Activated CD4-positive, alpha-beta T cell treated with anti-CD3 and anti-CD28 coated beads, Interleukin-2, Interleukin-4, amounts not matched to agents 100 ng/mL and 50 ng/mL, durations not matched to agents 16 hours and 8 hours (primary cell): Measurements from ENCODE around the gene KDM4B.
A peak's percentile ranks its signal among the peaks of the same experiment; 100 is the strongest.
"Not testable (repeated sequence)": the region's sequence is repeated elsewhere in the genome, so short reads cannot be mapped to it uniquely, and the experiment has no call there.

Experiments
- DNase-seq: peaks from one replicate; pipeline ENCODE4 v3.0.0-alpha.2; 2020; ENCODE audit warnings: low spot score

KDM4B gene

DNA sequence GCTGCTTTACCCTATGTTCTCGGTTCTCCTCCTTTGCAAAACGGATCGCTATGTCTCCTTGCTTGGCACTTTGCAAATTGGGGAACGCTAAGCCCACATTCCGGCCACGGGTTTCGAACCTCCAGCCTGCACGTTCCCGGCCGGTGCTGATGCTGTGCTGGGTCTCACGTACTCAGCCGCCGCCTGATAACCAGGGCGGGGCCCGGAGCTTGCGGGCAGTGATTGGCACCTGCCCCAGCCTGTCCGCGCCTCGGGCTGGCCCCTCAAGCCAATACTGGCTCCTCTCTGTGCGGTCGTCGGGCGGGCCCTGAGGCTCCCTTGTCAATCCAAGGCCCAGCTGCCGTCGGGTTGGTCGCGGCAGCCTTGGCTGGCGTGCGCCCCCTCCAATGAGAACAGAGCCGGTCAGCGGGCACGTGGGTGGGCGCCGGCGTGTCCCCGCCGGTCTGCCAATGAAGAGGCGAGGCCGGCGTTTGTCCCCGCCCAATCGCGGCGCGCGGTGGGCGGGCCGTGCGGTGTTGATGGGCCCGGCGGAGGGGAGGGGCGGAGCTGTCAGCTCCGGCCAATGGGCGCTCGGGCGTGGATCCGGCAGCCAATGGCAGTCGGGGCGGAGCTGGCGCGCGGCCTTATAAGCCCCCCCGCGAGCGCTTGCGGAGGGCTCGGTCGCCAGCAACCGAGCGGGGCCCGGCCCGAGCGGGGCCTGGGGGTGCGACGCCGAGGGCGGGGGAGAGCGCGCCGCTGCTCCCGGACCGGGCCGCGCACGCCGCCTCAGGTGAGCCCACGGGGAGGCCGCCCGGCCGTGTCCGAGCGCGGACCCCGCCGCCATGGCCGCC is at the start of gene KDM4B:
KDM4B (plus strand) TSS at position 652 of the 830 bp plus-strand sequence. CDS start 63,778 bp downstream, outside the sequence.
- DNase-seq = peak; percentile 99

DNA sequence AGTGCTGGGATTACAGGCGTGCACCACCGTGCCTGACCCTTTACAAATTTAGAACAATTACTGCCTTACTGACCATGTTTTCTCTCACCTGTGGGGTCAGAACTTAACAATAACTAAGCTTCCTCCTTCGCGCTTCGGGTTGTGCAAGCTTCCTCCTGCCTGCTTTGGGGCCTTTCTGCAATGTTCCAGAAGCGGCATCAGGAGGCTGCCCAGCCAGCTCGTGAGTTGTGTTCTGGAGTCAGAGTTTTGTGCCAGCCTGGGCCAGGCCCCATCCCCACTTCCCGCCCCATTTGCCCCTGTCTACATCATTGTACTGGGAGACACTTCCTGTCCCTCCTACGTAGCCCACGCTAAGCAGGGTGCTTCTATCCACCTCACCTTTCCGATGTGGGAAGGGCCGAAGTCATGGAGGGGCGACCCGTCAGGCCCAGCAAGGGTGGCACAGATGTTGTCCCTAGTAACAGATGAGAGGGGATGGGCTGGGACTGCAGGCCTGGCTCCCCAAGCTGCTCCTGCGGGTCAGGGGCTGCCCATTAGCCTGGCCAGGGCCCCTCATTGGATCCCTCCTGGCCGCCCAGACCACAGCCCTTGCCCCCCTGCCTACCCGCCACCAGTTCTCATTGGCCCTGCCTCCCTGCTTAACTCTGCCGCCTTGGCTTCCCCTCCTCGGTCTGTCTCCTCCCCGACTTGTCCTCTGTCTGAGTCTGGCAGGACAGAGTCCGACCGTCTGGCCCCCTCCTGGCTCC is 46.2 kb upstream of the KDM4B start:
- no peak for DNase-seq

DNA sequence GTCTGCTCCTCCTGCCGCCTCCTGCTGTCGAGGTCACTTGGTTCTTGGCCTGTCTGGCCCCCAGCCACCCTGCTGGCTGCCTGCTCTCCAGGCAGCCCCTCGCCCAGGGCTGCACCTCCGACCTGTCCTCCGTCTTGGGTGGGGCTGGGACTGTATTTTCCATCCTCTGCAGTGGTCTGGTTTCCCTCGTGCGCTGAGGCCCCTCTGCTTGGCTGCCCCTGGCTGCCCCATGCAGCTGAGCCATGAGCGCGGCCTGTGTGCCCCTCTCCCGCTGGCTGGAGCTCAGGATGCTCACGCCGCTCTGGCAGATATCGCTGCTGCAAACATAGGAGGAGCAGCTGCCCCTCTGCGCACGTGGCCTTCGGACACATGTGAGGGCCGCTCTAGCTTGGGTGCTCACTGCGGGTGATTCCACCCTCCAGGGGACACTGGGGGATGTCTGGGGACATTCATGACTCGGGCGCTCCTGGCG is 45.6 kb upstream of the KDM4B start:
- no peak for DNase-seq

DNA sequence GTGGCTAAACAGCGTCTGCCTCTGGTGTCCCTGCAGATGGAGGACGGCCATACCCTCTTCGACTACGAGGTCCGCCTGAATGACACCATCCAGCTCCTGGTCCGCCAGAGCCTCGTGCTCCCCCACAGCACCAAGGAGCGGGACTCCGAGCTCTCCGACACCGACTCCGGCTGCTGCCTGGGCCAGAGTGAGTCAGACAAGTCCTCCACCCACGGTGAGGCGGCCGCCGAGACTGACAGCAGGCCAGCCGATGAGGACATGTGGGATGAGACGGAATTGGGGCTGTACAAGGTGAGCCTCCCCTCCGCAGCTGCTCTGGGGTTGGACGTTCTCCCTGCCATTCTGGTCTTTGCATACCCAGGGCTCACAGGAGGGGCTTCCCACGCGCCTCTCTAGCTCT is 39.7 kb upstream of the KDM4B start:
- no peak for DNase-seq

DNA sequence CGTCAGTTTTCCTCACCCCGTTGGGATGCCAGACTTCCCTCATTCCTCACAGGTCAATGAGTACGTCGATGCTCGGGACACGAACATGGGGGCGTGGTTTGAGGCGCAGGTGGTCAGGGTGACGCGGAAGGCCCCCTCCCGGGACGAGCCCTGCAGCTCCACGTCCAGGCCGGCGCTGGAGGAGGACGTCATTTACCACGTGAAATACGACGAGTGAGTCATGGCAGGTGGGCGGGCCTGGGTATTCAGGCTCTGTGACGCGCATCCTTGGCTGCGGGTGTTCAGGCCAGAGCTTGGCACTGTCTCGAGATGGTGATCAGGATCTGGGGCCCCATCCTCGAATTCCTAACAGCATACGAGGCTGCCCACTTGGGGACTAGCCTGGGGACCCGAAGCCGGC is 38.2 kb upstream of the KDM4B start:
- DNase-seq = no peak

DNA sequence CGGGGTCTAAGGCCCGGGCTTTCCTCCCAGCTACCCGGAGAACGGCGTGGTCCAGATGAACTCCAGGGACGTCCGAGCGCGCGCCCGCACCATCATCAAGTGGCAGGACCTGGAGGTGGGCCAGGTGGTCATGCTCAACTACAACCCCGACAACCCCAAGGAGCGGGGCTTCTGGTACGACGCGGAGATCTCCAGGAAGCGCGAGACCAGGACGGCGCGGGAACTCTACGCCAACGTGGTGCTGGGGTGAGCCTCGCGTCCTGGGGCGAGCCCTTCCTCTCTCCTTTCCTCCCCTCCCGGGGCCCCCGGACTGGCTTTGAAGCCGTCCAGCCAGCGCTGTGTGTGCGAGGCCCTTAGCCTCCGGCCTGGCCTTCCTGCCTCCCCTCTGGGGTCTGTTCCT is 36.2 kb upstream of the KDM4B start:
- DNase-seq = no peak

DNA sequence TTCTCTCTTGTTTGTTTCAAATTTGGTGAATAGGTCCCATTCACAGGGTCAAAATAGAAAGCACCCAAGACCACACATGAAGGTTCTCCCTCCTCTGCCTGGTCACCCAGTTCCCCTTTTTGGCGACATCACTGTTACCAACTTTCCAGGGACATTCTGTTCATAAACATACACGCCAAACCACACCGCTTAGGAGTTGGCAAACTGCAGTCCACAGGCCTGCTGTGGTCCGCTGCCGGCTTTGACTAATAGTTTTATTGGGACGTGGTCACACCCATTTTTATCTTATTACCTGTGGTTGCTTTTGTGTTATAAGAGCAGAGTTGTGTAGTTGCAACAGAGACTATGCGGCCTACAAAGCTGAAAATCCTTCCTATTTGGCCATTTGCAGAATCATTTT is 35.4 kb upstream of the KDM4B start:
- DNase-seq = no peak

DNA sequence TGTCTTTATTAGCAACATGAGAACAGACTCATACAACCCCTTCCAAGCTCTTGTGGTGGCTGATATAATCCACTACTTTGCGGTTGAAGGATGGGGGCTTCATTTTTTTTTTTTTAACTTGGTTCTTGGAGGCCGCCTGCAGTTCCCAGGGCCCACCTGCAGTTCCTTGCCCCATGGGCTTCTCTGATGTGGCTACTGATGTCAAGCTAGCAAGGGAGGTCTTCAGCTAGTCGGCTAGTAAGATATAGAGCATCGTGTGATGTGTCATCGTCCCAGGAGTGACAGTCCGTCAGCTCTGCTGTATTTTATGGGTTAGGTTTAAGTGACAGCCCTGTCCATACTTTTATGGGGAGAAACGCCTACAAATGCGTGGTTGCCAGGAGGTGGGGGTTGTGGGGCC is 33.5 kb upstream of the KDM4B start:
- DNase-seq = no peak

DNA sequence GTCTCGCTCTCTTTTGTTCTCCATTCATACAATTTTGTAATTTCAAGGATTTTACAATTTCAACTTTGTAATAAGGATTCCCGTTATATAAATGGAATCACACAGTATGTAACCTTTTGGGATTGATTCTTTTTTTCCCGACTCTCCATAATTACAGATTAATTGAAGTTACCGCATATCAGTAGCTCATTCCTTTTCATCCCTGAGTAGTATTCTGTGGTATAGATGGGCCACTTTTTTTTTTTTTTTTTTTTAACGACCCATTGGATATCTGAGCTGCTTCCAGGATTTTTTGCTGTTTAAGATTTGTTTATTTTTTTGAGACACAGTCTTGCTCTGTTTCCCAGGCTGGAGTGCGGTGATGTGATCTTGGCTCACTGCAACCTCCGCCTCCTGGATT is 31.9 kb upstream of the KDM4B start:
- no peak for DNase-seq

DNA sequence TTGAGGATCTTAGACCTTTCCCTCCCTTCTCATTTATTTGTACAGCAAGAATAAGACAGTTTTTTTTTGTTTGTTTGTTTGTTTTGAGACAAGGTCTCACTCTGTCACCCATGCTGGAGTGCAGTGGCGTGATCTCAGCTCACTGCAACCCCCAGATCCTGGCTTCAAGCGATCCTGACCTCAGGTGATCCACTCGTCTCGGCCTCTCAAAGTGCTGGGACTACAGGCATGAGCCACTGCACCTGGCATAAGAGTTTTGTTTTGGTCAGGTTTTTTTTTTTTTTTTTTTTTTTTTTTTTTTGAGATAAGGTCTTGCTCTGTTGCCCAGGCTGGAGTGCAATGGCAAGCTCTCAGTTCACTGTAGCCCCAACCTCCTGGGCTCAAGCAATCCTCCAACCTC is 30.5 kb upstream of the KDM4B start:
- DNase-seq = not testable (repeated sequence)

DNA sequence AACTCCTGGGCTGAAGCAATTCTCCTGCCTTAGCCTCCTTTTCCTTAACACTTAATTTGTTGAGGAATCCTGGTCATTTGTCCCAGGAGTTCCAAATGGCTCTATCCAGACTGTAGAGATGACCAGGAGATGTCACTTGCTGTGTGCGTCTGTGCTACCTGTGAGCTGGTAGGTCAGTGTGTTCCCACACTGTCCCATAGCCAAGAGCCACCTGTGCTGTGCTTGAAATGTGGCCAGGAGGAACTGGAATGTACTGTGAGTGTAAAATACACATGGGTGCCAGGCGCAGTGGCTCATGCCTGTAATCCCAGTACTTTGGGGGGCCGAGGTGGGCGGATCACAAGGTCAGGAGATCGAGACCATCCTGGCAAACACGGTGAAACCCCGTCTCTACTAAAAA is 29.4 kb upstream of the KDM4B start:
- no peak for DNase-seq

DNA sequence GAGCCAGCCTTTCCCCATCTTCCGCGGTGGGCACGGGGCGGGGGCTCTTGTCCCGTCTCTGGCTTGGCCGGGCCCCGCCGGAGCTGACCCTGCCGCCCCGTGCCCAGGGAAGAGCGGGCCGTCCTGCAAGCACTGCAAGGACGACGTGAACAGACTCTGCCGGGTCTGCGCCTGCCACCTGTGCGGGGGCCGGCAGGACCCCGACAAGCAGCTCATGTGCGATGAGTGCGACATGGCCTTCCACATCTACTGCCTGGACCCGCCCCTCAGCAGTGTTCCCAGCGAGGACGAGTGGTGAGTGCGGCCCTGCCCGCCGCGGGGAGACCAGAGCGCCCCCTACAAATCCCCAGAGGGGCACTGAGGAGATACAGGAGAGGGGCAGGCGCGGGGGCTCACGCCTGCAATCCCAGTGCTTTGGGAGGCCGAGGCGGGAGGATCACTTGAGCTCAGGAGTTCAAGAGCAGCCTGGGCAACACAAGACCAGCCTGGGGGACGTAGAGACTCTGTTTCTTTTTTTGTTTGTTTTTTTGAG is 27.2 kb upstream of the KDM4B start:
- DNase-seq = not testable (repeated sequence)

DNA sequence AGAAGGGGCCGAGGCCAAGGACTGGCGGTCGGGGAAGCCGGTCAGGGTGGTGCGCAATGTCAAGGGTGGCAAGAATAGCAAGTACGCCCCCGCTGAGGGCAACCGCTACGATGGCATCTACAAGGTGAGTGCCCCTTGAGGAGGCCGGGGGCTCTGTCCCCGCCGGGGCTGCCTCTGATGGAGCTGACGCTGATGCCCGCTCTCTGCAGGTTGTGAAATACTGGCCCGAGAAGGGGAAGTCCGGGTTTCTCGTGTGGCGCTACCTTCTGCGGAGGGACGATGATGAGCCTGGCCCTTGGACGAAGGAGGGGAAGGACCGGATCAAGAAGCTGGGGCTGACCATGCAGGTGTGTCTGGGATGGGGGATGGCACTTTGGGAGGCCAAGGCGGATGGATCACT is 18.3 kb upstream of the KDM4B start:
- DNase-seq = not testable (repeated sequence)

DNA sequence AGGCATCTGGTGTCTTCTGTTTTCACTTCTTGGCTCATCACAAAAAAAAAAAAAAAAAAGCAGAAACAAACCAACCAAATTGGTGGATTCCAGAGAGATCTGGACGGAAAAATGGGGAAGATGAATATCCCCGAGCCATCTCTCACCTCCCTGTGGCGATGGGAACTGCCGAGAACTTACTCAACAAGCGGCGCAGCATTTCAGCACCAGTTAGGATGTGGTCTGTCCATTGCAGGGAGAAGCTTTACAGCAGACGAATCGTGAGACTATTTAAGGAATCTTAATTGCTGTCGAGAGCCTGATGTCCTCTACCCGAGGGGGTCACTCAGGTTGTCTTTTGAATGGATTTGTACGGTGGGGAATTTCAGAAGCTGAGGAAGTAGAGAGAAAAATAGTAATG is 17.3 kb upstream of the KDM4B start:
- DNase-seq = no peak

DNA sequence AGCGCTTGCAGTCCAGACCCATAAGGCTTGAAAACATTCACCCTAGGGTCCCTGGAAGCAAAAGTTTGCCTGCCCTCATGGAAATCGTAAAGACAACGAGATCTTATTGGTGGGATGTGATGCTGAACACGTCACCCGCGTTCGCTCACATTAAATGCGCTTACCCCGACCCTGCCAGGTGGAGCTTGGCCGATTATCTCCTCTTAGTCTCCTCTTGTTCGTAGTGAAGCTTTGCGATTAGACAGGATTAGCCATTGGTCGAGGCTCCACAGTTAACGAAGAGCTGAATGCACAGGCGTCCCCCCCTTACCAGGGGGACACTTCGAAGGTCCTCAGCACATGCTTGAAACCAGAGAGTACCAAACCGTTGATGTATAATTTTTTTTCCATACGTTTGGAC is 16.0 kb upstream of the KDM4B start:
- no peak for DNase-seq

DNA sequence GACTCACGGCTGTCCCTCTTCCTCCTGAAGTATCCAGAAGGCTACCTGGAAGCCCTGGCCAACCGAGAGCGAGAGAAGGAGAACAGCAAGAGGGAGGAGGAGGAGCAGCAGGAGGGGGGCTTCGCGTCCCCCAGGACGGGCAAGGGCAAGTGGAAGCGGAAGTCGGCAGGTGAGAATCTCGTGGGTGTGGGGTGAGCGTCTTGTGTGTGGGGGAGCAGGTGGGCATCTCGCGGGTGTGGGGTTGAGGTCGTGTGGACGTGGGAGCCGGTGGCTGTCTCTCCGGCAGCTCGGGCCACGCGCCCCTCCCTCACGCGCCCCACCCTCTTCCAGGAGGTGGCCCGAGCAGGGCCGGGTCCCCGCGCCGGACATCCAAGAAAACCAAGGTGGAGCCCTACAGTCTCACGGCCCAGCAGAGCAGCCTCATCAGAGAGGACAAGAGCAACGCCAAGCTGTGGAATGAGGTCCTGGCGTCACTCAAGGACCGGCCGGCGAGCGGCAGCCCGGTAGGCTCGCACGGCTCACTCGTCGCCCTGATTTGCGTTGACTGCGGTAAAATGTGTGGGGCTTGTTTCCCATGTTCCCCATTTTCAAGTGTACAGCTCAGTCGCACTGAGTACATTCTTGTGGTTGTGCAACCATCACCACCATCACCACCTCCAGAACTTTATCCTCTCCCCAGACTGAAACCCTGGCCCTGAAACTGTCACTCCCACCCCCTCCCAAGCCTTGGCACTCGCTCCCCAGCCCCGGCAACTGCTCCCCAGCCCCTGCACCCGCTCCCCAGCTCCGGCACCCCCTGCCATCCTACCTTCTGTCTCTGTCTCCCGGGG is 14.4 kb upstream of the KDM4B start:
- DNase-seq = not testable (repeated sequence)

DNA sequence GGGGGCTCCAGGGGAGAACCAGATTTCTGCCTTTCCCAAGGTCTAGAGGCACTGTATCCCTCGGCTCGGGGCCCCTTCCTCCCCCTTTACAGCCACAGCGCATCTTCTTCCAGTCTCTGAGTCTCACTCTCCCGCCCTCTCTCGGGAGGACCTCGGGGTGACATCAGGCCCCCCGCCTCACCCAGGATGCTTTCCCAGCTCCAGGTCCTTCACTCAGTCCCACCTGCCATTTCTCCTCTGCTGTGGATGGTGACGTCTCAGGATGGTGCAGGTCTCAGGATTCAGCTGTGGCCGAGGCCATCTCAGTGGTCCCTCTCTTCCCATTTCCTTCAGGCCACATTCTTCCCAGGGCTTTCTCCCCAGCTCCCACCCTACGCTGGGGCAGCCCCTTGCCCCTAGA is 13.6 kb upstream of the KDM4B start:
- no peak for DNase-seq

DNA sequence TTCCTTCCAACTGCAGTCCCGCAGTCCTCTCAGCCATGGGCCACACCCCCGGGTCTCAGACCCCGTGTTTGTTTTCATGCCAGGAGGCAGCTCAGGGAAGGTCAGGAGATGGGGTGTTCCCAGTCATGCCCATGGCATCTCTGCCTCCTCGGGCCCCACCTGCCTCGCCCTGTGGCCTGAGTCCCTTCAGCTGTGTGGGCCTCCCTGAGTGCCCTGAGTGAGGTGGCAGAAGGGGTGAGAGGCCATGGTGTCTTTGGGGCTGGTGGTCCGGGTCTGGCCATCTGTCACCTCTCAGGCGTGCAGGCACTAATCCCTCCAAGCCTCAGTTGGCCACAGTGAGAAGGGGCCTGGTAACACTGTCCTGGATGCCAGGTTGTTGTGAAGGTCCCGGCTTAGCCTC is 10.9 kb upstream of the KDM4B start:
- DNase-seq = no peak

DNA sequence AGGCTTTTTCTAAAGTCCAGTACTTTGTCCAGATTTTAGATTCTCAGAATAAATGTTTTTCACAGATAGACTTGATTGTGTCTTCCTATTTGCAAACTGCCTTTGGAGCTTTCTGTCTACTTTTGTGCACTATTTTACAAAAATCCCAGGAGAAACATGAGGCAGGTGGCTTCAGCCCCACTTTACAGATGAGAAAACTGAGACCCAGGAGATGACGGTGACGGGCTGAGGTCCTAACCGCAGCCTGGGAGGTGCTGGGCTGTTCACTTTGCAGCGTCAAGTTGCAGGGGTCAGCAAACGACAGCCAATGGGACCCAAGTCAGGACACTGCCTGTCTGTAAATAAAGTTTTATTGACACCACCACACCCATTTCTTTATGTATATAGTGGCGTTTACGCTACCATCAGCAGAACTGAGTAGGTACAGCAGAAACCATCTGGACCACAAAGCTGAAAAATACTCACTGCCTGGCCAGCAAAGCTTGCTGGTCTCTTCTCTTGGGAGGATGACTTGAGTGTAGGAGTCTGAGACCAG is 6.8 kb upstream of the KDM4B start:
- no peak for DNase-seq

DNA sequence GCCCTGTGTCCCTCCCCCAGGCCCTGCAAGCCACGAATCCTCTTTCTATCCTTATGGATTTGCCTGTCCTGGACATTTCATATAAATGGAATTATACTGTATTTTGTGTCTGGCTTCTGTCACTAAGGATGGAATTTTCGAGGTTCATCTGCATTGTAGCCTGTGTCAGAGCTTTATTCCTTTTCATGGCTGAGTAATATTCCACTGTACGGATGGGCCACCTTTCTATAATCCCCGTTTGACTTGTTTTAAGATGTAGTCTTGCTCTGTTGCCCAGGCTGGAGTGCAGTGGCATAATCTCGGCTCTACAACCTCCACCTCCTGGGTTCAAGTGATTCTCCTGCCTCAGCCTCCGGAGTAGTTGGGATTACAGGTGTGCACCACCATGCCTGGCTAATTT is 3.9 kb upstream of the KDM4B start:
- no peak for DNase-seq

DNA sequence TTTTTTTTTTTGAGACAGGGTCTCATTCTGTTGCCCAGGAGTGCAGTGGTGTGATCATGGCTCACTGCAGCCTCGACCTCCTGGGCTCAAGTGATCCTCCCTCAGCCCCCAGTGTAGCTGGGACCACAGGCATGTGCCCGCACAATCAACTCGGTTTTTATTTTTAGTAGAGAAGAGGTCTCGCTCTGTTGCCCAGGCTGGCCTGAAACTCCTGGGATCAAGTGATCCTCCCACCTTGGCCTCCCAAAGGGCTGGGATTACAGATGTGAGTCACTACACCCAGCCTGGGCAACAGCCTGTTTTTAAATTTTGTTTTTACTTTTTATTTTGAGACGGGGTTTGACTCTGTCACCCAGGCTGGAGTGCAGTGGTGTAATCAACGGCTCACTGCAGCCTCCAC is 2.3 kb upstream of the KDM4B start:
- DNase-seq = no peak
